HepG2 (cell line): Measurements from ENCODE around the gene SPATA32. TPM values are rescaled to one million over a fixed set of nuclear protein-coding genes. Genes with fewer than 3 reads are reported as not detected.

Experiments
- ATF1 ChIP-seq: IDR thresholded peaks from 2 replicates; pipeline ENCODE4 v1.6.1; 2016; ENCODE audit warnings: mild to moderate bottlenecking, control low read depth
- ATF6 ChIP-seq: sonication (generic); formaldehyde crosslinking; conservative IDR thresholded peaks from 2 replicates; pipeline ENCODE4 v1.4.0; 2020; ENCODE audit warnings: missing genetic modification reagents
- ATF7 ChIP-seq, 2 experiments: fragments of 450-650 bp in 1 of 2; sonication (generic) in 1 of 2; formaldehyde crosslinking in 1 of 2; IDR thresholded peaks; 2 replicates each; pipeline versions ENCODE4 v1.4.0 to v1.6.1; 2016 to 2020; ENCODE audit warnings: antibody characterized with exemption in 1 of 2, mild to moderate bottlenecking in 1 of 2, missing genetic modification reagents in 1 of 2
- BATF2 ChIP-seq: sonication (generic); formaldehyde crosslinking; IDR thresholded peaks from 2 replicates; pipeline ENCODE4 v1.8.0; 2022; ENCODE audit warnings: mild to moderate bottlenecking, missing genetic modification reagents, moderate library complexity
- JDP2 ChIP-seq: sonication (generic); formaldehyde crosslinking; IDR thresholded peaks from 2 replicates; pipeline ENCODE4 v1.8.1; 2022; ENCODE audit warnings: missing genetic modification reagents, borderline replicate concordance
- LRRFIP1 ChIP-seq: sonication (generic); formaldehyde crosslinking; conservative IDR thresholded peaks from 2 replicates; pipeline ENCODE4 v1.4.0; 2020; ENCODE audit warnings: missing genetic modification reagents
- NKX3-1 ChIP-seq: sonication (generic); formaldehyde crosslinking; IDR thresholded peaks from 2 replicates; pipeline ENCODE4 v1.5.0; 2020; ENCODE audit warnings: missing genetic modification reagents
- NR3C1 ChIP-seq: sonication (generic); formaldehyde crosslinking; IDR thresholded peaks from 2 replicates; pipeline ENCODE4 v1.4.0; 2020; ENCODE audit warnings: missing genetic modification reagents
- PAWR ChIP-seq: sonication (generic); formaldehyde crosslinking; IDR thresholded peaks from 2 replicates; pipeline ENCODE4 v1.4.0; 2020; ENCODE audit warnings: missing genetic modification reagents, mild to moderate bottlenecking, borderline replicate concordance
- RFXAP ChIP-seq: sonication (generic); formaldehyde crosslinking; IDR thresholded peaks from 2 replicates; pipeline ENCODE4 v1.4.0; 2020; ENCODE audit warnings: missing genetic modification reagents, borderline replicate concordance
- SMAD1 ChIP-seq: sonication (generic); formaldehyde crosslinking; IDR thresholded peaks from 2 replicates; pipeline ENCODE4 v1.4.0; 2020; ENCODE audit warnings: missing genetic modification reagents, low read depth, mild to moderate bottlenecking, borderline replicate concordance
- SNRNP70 ChIP-seq: fragments of 200-400 bp; formaldehyde crosslinking; IDR thresholded peaks from 2 replicates; pipeline ENCODE4 v1.6.1; 2017; ENCODE audit warnings: mild to moderate bottlenecking, low read depth, low read length, moderate library complexity
- SUZ12 ChIP-seq: fragments of 150-350 bp; IDR thresholded peaks from 2 replicates; pipeline ENCODE4 v1.6.1; 2014; ENCODE audit warnings: low read depth, low read length
- TBX3 ChIP-seq: fragments of 450-650 bp; IDR thresholded peaks from 2 replicates; pipeline ENCODE4 v1.6.1; 2017; ENCODE audit warnings: antibody characterized with exemption, mild to moderate bottlenecking, inconsistent platforms, borderline replicate concordance
- TFAP4 ChIP-seq: sonication (generic); IDR thresholded peaks from 2 replicates; pipeline ENCODE4 v1.6.1; 2016; ENCODE audit warnings: low read depth, borderline replicate concordance
- YY1 ChIP-seq: IDR thresholded peaks from 2 replicates; pipeline ENCODE4 v1.6.1; 2011; ENCODE audit warnings: low read length, low read depth, moderate library complexity, mild to moderate bottlenecking; ENCODE audit not compliant: insufficient read depth, insufficient replicate concordance
- ZEB1 ChIP-seq: IDR thresholded peaks from 2 replicates; pipeline ENCODE4 v1.6.1; 2012; ENCODE audit warnings: mild to moderate bottlenecking, low read depth, inconsistent platforms; ENCODE audit not compliant: insufficient replicate concordance
- ZNF326 ChIP-seq: sonication (generic); formaldehyde crosslinking; IDR thresholded peaks from 2 replicates; pipeline ENCODE4 v1.4.0; 2020; ENCODE audit warnings: missing genetic modification reagents, borderline replicate concordance
- ZNF350 ChIP-seq: sonication (generic); formaldehyde crosslinking; IDR thresholded peaks from 2 replicates; pipeline ENCODE4 v1.4.0; 2020; ENCODE audit warnings: mild to moderate bottlenecking, low read depth, missing genetic modification reagents, borderline replicate concordance
- ZNF737 ChIP-seq: sonication (generic); formaldehyde crosslinking; IDR thresholded peaks from 2 replicates; pipeline ENCODE4 v1.5.0; 2020; ENCODE audit warnings: missing genetic modification reagents, mild to moderate bottlenecking, borderline replicate concordance
- ZZZ3 ChIP-seq: sonication (generic); formaldehyde crosslinking; IDR thresholded peaks from 2 replicates; pipeline ENCODE4 v1.4.0; 2020; ENCODE audit warnings: missing genetic modification reagents, mild to moderate bottlenecking, borderline replicate concordance
- polyA plus RNA-seq, 8 experiments: library from polyadenylated mRNA; depleted of rRNA in 3 of 8; stranded (reverse) in 7 of 8; unstranded in 1 of 8; fragments of >200 nt; fragmentation: Illumina TruSeq in 4 of 8; extraction: Trizol in 4 of 8; gene quantifications; 2 replicates each; pipeline versions ENCODE4 v1.2.1 to v1.2.3, GENCODE V29; 2011 to 2016; ENCODE audit warnings: low read depth in 4 of 8, missing spikeins in 1 of 8, mixed read lengths in 1 of 8; ENCODE audit not compliant: insufficient read depth in 1 of 8
- total RNA-seq, 5 experiments: library from RNA; depleted of rRNA; stranded (reverse); fragments of >200 nt; fragmentation: Illumina TruSeq; extraction: Trizol; gene quantifications; 2 replicates each; pipeline ENCODE4 v1.2.3, GENCODE V29; 2016; ENCODE audit warnings: low read depth in 1 of 5

Gene SPATA32
- total and polyA plus RNA-seq, 2 of the 13 experiments (the other 11 are each of a cell fraction or from before 2014, with no cell fraction given): not detected

- TF ChIP-seq RFXAP (CRISPR knock-in tag) (peak; percentile 57; the same call in 1 of the 2 replicates), TFAP4 (peak; percentile 32; the same call in 1 of the 2 replicates), ZNF326 (CRISPR knock-in tag) (no peak), ATF6 (no peak), ATF7 (IDR thresholded peaks at IDR 0.05) (no peak), ATF7 (CRISPR knock-in tag; IDR thresholded peaks at IDR 0.05) (no peak), SUZ12 (no peak), NKX3-1 (CRISPR knock-in tag) (0 out of 2 replicates have a peak, but pooled peaks have one; percentile 12), BATF2 (CRISPR knock-in tag) (no peak), ZNF737 (CRISPR knock-in tag) (no peak), NR3C1 (CRISPR knock-in tag) (no peak), JDP2 (CRISPR knock-in tag) (no peak), ZEB1 (peak; percentile 57), PAWR (CRISPR knock-in tag) (no peak), ZZZ3 (CRISPR knock-in tag) (no peak), LRRFIP1 (CRISPR knock-in tag) (0 out of 2 replicates have a peak, but pooled peaks have one; percentile 27), TBX3 (peak; percentile 52; the same call in 1 of the 2 replicates), YY1 (no peak), SMAD1 (0 out of 2 replicates have a peak, but pooled peaks have one; percentile 52), ATF1 (CRISPR knock-in tag) (peak; percentile 62; the same call in 1 of the 2 replicates), ZNF350 (peak; percentile 48; the same call in 1 of the 2 replicates), SNRNP70 (no peak)
Measured at GRCh38 chr17:45247429-45248131, 14.3 kb downstream of the SPATA32 start (continued).
